Mesendoderm (in vitro differentiated cells): ENCODE results near the gene OR9Q1.
"Not testable (repeated sequence)": the region's sequence is repeated elsewhere in the genome, so short reads cannot be mapped to it uniquely, and the experiment has no call there.

Experiments used
- DNase-seq: peaks from one replicate; pipeline ENCODE4 v3.0.0; 2013
- H2AK5ac ChIP-seq: 2 replicates; pipeline ENCODE4 v1.6.1; 2013; ENCODE audit warnings: low read length, inconsistent platforms
- H2BK120ac ChIP-seq: 2 replicates; pipeline ENCODE4 v1.6.1; 2013; ENCODE audit warnings: low read depth, mild to moderate bottlenecking, low read length, moderate library complexity, mixed read lengths
- H2BK15ac ChIP-seq: replicated peaks from 2 replicates; pipeline ENCODE4 v1.6.1; 2013; ENCODE audit warnings: low read depth, mild to moderate bottlenecking, moderate library complexity
- H2BK5ac ChIP-seq: 2 replicates; pipeline ENCODE4 v1.6.1; 2013; ENCODE audit warnings: low read length, inconsistent platforms
- H3K18ac ChIP-seq: 2 replicates; pipeline ENCODE4 v1.6.1; 2013; ENCODE audit warnings: mild to moderate bottlenecking, low read length, mixed read lengths
- H3K23ac ChIP-seq: one replicate; pipeline ENCODE4 v1.6.1; 2013; ENCODE audit warnings: low read length
- H3K27ac ChIP-seq: 2 replicates; pipeline ENCODE4 v1.5.1; 2013; ENCODE audit warnings: low read depth, mild to moderate bottlenecking, inconsistent platforms, low read length, moderate library complexity
- H3K27me3 ChIP-seq: 2 replicates; pipeline ENCODE4 v1.6.1; 2013; ENCODE audit warnings: low read length, control low read depth, mild to moderate bottlenecking, inconsistent platforms; ENCODE audit not compliant: insufficient read depth, poor library complexity
- H3K36me3 ChIP-seq: 2 replicates; pipeline ENCODE4 v1.6.1; 2013; ENCODE audit warnings: low read length, inconsistent platforms; ENCODE audit not compliant: control insufficient read depth, insufficient read depth
- H3K4ac ChIP-seq: one replicate; pipeline ENCODE4 v1.6.1; 2013; ENCODE audit warnings: low read depth, mild to moderate bottlenecking, low read length, moderate library complexity
- H3K4me1 ChIP-seq: 2 replicates; pipeline ENCODE4 v1.6.1; 2013; ENCODE audit warnings: low read depth, low read length, inconsistent platforms; ENCODE audit not compliant: control insufficient read depth
- H3K4me2 ChIP-seq: 2 replicates; pipeline ENCODE4 v1.6.1; 2013; ENCODE audit warnings: low read length
- H3K4me3 ChIP-seq: 2 replicates; pipeline ENCODE4 v1.5.1; 2013; ENCODE audit warnings: mild to moderate bottlenecking, low read length
- H3K56ac ChIP-seq: one replicate; pipeline ENCODE4 v1.6.1; 2013; ENCODE audit warnings: low read length
- H3K79me1 ChIP-seq: 2 replicates; pipeline ENCODE4 v1.6.1; 2013; ENCODE audit warnings: low read length, inconsistent platforms
- H3K79me2 ChIP-seq: 2 replicates; pipeline ENCODE4 v1.6.1; 2013; ENCODE audit warnings: mild to moderate bottlenecking, low read length; ENCODE audit not compliant: control insufficient read depth, insufficient read depth
- H3K9ac ChIP-seq: 2 replicates; pipeline ENCODE4 v1.6.1; 2013; ENCODE audit warnings: low read length, inconsistent platforms
- H4K5ac ChIP-seq: one replicate; pipeline ENCODE4 v1.6.1; 2013; ENCODE audit warnings: low read length
- H4K8ac ChIP-seq: one replicate; pipeline ENCODE4 v1.6.1; 2013; ENCODE audit warnings: low read depth, mild to moderate bottlenecking, control low read depth, low read length, moderate library complexity
- WGBS: extraction: QIAGEN DNeasy Blood & Tissue Kit; methylation state at CpG from one replicate; pipeline ENCODE4 v1.1.7; 2013; ENCODE audit warnings: low lambda C conversion rate, missing lambda C conversion rate; ENCODE audit not compliant: insufficient coverage; ENCODE audit errors: extremely low coverage; 5-methylcytosine and 5-hydroxymethylcytosine counted together

Gene OR9Q1

DNA sequence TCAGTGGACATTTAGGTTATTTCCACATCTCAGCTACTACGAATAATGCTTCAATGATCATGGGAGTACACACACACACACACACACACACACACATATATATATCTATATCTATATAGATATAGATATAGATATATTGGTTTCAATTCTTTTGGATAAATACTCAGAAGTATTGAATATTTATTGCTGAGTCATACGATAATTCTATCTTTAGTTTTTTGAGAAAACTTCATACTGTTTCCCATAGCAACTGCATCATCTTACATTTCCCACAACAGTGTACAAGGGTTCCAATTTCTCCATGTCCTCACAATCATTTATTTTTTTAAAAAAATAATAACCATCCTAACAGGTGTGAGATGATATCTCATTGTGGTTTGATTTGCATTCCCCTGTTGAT lies 172.3 kb downstream of the OR9Q1 start:
- Histone ChIP-seq H3K18ac (no peak overlapping the region), H3K27me3 (no peaks in the 10 kb centered on the region), H3K4me3 (no peak overlapping the region), H2BK5ac (no peak overlapping the region), H3K4me1 (no peaks in the 10 kb centered on the region), H3K4me2 (no peak overlapping the region), H3K36me3 (no peaks in the 10 kb centered on the region), H3K27ac (no peak overlapping the region), H3K4ac (no peak overlapping the region), H3K23ac (no peak overlapping the region), H2BK120ac (no peak overlapping the region), H3K9ac (no peak overlapping the region), H2BK15ac (no peak overlapping the region), H3K79me2 (no peaks in the 10 kb centered on the region), H3K79me1 (no peaks in the 10 kb centered on the region), H2AK5ac (no peak overlapping the region), H3K56ac (no peak overlapping the region), H4K5ac (no peak overlapping the region), H4K8ac (no peak overlapping the region)
- no CpG with 5 or more reads among the region's 2 CpGs for WGBS
- DNase-seq: no peak

DNA sequence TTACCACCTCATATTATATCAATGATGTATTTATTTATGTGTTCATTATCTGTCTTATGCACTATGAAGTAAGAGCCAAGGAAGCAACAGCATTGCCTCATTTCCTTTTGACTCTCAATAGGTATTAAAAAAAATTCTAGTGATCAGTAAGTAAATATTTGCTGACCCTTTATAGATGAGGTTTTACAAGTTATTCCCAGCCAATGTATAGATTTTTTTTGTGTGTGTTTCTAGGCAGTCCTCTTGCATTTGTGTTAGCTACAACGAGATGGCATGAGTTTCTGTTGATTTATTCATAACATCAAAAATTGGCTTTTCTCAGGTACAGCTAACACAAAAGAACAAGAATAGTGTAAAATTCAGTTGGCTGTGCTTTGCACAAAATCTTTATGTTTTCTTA lies 175.6 kb downstream of the OR9Q1 start:
- H2AK5ac ChIP-seq: no peak overlapping the region
- no peak overlapping the region for H3K4me3 ChIP-seq
- no CpG with 5 or more reads among the region's 1 CpG for WGBS
- H3K4me2 ChIP-seq: no peak overlapping the region
- no peaks in the 10 kb centered on the region for H3K36me3 ChIP-seq
- no peak overlapping the region for H2BK15ac ChIP-seq
- H2BK120ac ChIP-seq: no peak overlapping the region
- no peak overlapping the region for H3K23ac ChIP-seq
- no peak overlapping the region for H4K8ac ChIP-seq
- H3K9ac ChIP-seq: no peak overlapping the region
- no peaks in the 10 kb centered on the region for H3K79me1 ChIP-seq
- no peaks in the 10 kb centered on the region for H3K4me1 ChIP-seq
- no peaks in the 10 kb centered on the region for H3K27me3 ChIP-seq
- no peak overlapping the region for H3K4ac ChIP-seq
- no peaks in the 10 kb centered on the region for H3K79me2 ChIP-seq
- no peak overlapping the region for H3K18ac ChIP-seq
- no peak overlapping the region for H2BK5ac ChIP-seq
- DNase-seq: no peak
- H4K5ac ChIP-seq: no peak overlapping the region
- no peak overlapping the region for H3K27ac ChIP-seq
- H3K56ac ChIP-seq: no peak overlapping the region

DNA sequence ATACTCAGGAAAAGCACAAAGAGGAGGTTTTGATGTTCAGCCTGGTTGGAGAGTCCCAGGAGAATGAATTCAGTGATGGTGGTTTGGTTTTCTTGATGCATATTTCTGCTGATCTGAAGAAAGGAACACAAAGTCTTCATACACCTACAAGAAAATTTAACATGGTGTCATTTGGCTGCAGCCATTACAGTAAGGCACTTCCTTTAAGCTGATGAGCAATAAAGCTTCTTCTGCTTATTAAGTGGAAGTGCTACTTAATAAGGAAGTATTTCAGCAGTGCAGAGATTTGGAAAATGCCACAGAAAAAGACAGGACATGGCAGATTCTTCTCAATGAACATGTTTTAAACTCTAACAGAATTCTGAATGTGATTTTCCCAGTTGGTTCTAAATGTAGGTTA lies 180.4 kb downstream of the OR9Q1 start, which contains the start of gene OR1S2:
Gene OR1S2 (minus strand): TSS at position 101 of the 400 bp plus-strand sequence. CDS start 0 bp downstream, at position 101.
- Histone ChIP-seq H3K56ac (no peak within 1 kb of the TSS), H2AK5ac (no peak within 1 kb of the TSS), H3K9ac (no peak within 1 kb of the TSS), H2BK15ac (no peak within 1 kb of the TSS), H4K5ac (no peak within 1 kb of the TSS), H3K4ac (no peak within 1 kb of the TSS), H3K79me2 (no peaks in the 10 kb centered on the region), H3K36me3 (no peaks in the 10 kb centered on the region), H3K4me2 (no peak within 1 kb of the TSS), H3K4me1 (no peaks in the 10 kb centered on the region), H2BK5ac (no peak within 1 kb of the TSS), H3K27me3 (no peaks in the 10 kb centered on the region), H3K4me3 (no peak within 1 kb of the TSS), H3K18ac (no peak within 1 kb of the TSS), H3K23ac (no peak within 1 kb of the TSS), H4K8ac (no peak within 1 kb of the TSS), H2BK120ac (no peak within 1 kb of the TSS), H3K27ac (no peak within 1 kb of the TSS), H3K79me1 (no peaks in the 10 kb centered on the region)
- DNase-seq: no peak

DNA sequence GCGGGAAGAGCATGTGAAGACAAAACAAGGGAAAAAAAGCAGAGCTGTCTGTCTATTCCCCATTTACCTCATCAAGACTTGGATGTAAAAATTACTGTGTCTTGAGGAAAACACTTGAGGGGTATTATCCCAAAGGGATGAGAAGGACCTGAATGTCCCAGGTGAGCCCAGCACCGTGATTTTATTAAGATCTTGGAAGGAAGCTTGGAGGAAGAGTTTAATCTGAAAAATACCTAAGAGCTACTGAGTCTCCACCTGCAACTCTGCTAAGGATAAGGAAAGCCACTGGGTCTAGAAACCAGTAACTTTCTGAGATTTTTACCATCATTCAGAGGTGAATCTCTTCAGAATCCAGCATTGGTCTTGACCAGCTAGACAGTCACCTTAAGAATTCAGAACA lies 188.7 kb downstream of the OR9Q1 start, which contains the start of gene OR1S1:
Gene OR1S1 (plus strand): TSS at position 301 of the 400 bp plus-strand sequence.
- H2BK120ac ChIP-seq, H3K4me2 ChIP-seq, H3K56ac ChIP-seq, H3K79me1 ChIP-seq, H3K27ac ChIP-seq, H3K36me3 ChIP-seq, H4K8ac ChIP-seq, H3K4ac ChIP-seq, H3K4me3 ChIP-seq, DNase-seq, H3K9ac ChIP-seq, H3K27me3 ChIP-seq, H3K4me1 ChIP-seq, H2BK5ac ChIP-seq, H3K18ac ChIP-seq, H2AK5ac ChIP-seq, H3K23ac ChIP-seq, H4K5ac ChIP-seq, H3K79me2 ChIP-seq, H2BK15ac ChIP-seq: not testable (repeated sequence)
- WGBS: no CpG with 5 or more reads among the region's 2 CpGs

DNA sequence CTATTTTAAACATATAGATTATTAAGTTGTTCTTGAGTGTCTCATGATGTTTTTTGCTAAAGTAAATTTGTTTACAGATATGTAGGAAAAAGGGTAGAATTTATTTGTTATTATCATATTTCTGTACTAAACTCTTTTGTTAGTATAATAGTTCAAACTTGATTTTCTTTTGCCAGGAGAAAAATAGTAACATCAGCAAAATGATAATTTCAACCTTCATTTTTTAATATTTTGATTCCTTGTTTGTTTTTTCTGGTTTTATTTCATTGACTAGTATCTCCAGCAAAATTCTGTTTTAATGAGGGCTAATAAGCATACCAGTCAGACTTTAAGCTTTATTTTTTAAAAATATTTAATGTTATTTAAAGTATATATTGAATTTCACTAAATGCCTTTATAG lies 192.8 kb downstream of the OR9Q1 start:
- Histone ChIP-seq H3K4me1 (no peaks in the 10 kb centered on the region), H4K8ac (no peak overlapping the region), H3K79me1 (no peaks in the 10 kb centered on the region), H3K4me3 (no peak overlapping the region), H2BK120ac (no peak overlapping the region), H2BK5ac (no peak overlapping the region), H3K4me2 (no peak overlapping the region), H3K79me2 (no peaks in the 10 kb centered on the region), H3K18ac (no peak overlapping the region), H3K27me3 (no peaks in the 10 kb centered on the region), H2BK15ac (no peak overlapping the region), H3K9ac (no peak overlapping the region), H3K23ac (no peak overlapping the region), H4K5ac (no peak overlapping the region), H3K4ac (no peak overlapping the region), H3K27ac (no peak overlapping the region), H3K56ac (no peak overlapping the region), H2AK5ac (no peak overlapping the region), H3K36me3 (no peaks in the 10 kb centered on the region)
- DNase-seq: no peak

DNA sequence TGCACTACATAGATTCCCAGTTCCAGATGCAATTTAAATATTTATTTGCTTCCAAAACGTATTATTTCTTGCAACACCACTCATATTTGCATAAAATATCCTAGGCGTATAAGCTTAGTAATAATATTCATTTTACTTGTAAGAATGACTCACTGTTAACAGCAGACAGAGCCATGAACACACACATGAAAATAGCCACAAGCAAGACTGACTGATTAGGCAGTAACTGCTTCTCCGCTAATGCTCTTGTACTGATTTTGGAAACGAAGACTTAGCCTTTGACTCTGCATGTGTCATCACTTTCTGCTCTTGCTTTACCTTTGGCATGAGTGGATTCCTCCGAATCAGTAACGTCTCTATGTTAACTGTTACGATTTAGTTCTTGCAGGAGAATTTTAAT lies 199.0 kb downstream of the OR9Q1 start:
- no CpG with 5 or more reads among the region's 7 CpGs for WGBS
- Histone ChIP-seq H3K23ac (no peak overlapping the region), H2BK120ac (no peak overlapping the region), H3K4me1 (no peaks in the 10 kb centered on the region), H3K27ac (no peak overlapping the region), H3K27me3 (no peaks in the 10 kb centered on the region), H3K4ac (no peak overlapping the region), H3K79me1 (no peaks in the 10 kb centered on the region), H2AK5ac (no peak overlapping the region), H3K4me2 (no peak overlapping the region), H3K4me3 (no peak overlapping the region), H3K56ac (no peak overlapping the region), H3K36me3 (no peaks in the 10 kb centered on the region), H3K79me2 (no peaks in the 10 kb centered on the region), H4K5ac (no peak overlapping the region), H3K18ac (no peak overlapping the region), H2BK15ac (no peak overlapping the region), H3K9ac (no peak overlapping the region), H4K8ac (no peak overlapping the region), H2BK5ac (no peak overlapping the region)
- no peak for DNase-seq
